ENCODE results near the gene MLLT1. TPM values are rescaled to one million over a fixed set of nuclear protein-coding genes. Genes with fewer than 3 reads are reported as not detected.
A peak's percentile ranks its signal among the peaks of the same experiment; 100 is the strongest.

MLLT1 gene
- total RNA-seq, 1 donor, result 4.4 TPM

GRCh38 chr19:6209680-6210079 is 70.1 kb downstream of the MLLT1 start:
- Histone ChIP-seq H3K4me3 (ENCODE audit: low read length) (no peak overlapping the region), H3K27me3 (ENCODE audit: insufficient read depth, low read length) (no peaks in the 10 kb centered on the region), H3K4me1 (ENCODE audit: insufficient read depth, low read length) (no peaks in the 10 kb centered on the region), H3K9me3 (ENCODE audit: low read depth, low read length) (no peaks in the 10 kb centered on the region)

- Histone ChIP-seq H3K4me3 (ENCODE audit: low read length) (no peak overlapping the region), H3K4me1 (ENCODE audit: insufficient read depth, low read length) (no peaks in the 10 kb centered on the region), H3K9me3 (ENCODE audit: low read depth, low read length) (no peaks in the 10 kb centered on the region), H3K27me3 (ENCODE audit: insufficient read depth, low read length) (no peaks in the 10 kb centered on the region)
These were observed 70.5 kb downstream of the MLLT1 start for GRCh38 chr19:6209233-6209632.

GRCh38 chr19:6204866-6205723 is 74.7 kb downstream of the MLLT1 start:
- no peaks in the 10 kb centered on the region for H3K9me3 ChIP-seq (ENCODE audit: low read depth, low read length)
- H3K4me1 ChIP-seq (ENCODE audit: insufficient read depth, low read length), result peaks cover 1% of the 10 kb centered on the region
- no peaks in the 10 kb centered on the region for H3K27me3 ChIP-seq (ENCODE audit: insufficient read depth, low read length)
- H3K4me3 ChIP-seq (ENCODE audit: low read length), result no peak overlapping the region

GRCh38 chr19:6204212-6204611 is 75.6 kb downstream of the MLLT1 start:
- no peaks in the 10 kb centered on the region for H3K9me3 ChIP-seq (ENCODE audit: low read depth, low read length)

GRCh38 chr19:6199240-6199994 is 80.4 kb downstream of the MLLT1 start:
- Histone ChIP-seq H3K4me1 (ENCODE audit: insufficient read depth, low read length) (peaks cover 18% of the 10 kb centered on the region), H3K9me3 (ENCODE audit: low read depth, low read length) (no peaks in the 10 kb centered on the region), H3K4me3 (ENCODE audit: low read length) (peak overlapping the region; percentile 55), H3K27me3 (ENCODE audit: insufficient read depth, low read length) (no peaks in the 10 kb centered on the region)

More at GRCh38 chr19:6204212-6204611, 75.6 kb downstream of the MLLT1 start:
- Histone ChIP-seq H3K27me3 (ENCODE audit: insufficient read depth, low read length) (no peaks in the 10 kb centered on the region), H3K4me1 (ENCODE audit: insufficient read depth, low read length) (peaks cover 6% of the 10 kb centered on the region), H3K4me3 (ENCODE audit: low read length) (no peak overlapping the region)

DNA sequence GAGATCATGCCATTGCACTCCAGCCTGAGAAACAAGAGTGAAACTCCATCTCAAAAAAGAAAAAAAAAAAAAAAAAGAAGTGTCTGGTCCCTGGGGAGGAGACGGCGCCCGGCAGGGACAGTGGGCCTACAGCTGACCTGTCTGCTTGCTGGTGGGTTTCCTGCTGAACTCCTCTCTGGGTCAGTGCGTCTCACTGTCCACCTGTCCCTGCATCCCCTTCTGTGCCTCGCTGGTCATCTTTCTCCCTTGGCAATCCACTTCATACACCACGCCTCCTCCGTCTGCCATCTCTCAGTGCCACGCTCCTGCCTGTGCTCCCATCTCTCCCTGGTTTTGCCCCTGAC is 80.9 kb downstream of the MLLT1 start:
- no peaks in the 10 kb centered on the region for H3K9me3 ChIP-seq (ENCODE audit: low read depth, low read length)

DNA sequence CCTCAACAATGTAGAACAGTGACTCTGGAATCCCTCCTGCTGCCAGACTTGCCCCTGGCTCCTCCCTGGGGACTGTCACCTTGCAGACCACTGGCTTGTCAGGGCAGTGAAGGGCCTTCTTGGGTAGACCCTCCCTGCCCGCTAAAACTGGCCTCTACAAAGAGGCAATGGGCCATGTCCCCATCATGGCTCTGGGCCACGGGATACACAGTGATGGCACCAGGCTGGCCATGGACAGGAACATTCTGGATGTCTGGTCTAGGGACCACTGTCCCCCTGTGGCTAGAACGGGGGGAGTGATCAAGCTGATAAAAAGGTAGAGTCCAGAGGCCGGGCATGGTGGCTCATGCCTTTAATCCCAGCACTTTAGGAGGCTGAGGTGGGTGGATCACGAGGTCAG is 83.4 kb downstream of the MLLT1 start:
- Histone ChIP-seq H3K4me1 (ENCODE audit: insufficient read depth, low read length) (peaks cover 18% of the 10 kb centered on the region), H3K27me3 (ENCODE audit: insufficient read depth, low read length) (no peaks in the 10 kb centered on the region), H3K9me3 (ENCODE audit: low read depth, low read length) (no peaks in the 10 kb centered on the region), H3K4me3 (ENCODE audit: low read length) (no peak overlapping the region)

More for the DNA sequence above, 80.9 kb downstream of the MLLT1 start:
- no peaks in the 10 kb centered on the region for H3K27me3 ChIP-seq (ENCODE audit: insufficient read depth, low read length)
- H3K4me1 ChIP-seq (ENCODE audit: insufficient read depth, low read length), result peaks cover 18% of the 10 kb centered on the region
- peak overlapping the region; percentile 55 for H3K4me3 ChIP-seq (ENCODE audit: low read length)

DNA sequence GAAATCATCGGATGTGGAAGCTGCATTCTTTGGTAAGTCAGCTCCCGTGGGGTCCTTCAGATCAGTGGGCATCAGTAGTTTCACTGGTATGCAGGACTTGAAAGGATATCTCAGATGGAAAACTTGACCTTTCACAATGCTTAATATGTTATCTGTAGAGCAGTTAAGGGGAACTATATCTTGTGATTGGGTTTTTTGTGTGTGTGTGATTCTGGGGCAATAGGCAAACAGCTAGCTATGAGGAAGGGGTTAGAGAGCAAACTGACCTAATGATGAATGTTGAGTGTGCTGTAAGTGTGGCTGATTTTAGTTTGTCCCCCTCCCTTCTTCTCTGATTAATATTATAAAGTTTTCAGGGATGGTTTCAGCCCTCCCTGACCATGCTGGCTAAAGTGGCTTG is 91.0 kb downstream of the MLLT1 start:
- Histone ChIP-seq H3K9me3 (ENCODE audit: low read depth, low read length) (no peaks in the 10 kb centered on the region), H3K4me1 (ENCODE audit: insufficient read depth, low read length) (no peaks in the 10 kb centered on the region), H3K27me3 (ENCODE audit: insufficient read depth, low read length) (no peaks in the 10 kb centered on the region), H3K4me3 (ENCODE audit: low read length) (no peak overlapping the region)

DNA sequence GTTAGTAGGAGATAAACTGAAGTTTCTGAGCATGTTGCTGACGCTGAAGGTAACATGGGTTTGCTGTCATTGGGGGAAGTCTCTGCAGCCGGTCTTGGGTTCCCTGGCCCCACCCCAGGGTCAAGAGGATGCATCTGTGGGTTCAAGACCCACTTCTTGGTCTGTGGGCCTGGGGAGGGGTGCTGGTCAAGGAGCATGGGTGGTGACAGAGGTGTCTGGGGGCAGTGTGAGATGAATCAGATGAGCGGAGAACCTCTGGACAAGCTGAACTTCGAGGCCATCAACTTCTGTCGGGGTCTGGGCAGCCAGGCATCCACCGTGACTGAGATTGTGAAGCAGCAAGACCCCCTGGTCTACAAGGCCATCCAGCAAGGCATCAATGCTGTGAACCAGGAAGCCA is 92.4 kb downstream of the MLLT1 start:
- no peaks in the 10 kb centered on the region for H3K4me1 ChIP-seq (ENCODE audit: insufficient read depth, low read length)
- no peak overlapping the region for H3K4me3 ChIP-seq (ENCODE audit: low read length)
- peaks cover 3% of the 10 kb centered on the region for H3K27me3 ChIP-seq (ENCODE audit: insufficient read depth, low read length)
- H3K9me3 ChIP-seq (ENCODE audit: low read depth, low read length), result no peaks in the 10 kb centered on the region

DNA sequence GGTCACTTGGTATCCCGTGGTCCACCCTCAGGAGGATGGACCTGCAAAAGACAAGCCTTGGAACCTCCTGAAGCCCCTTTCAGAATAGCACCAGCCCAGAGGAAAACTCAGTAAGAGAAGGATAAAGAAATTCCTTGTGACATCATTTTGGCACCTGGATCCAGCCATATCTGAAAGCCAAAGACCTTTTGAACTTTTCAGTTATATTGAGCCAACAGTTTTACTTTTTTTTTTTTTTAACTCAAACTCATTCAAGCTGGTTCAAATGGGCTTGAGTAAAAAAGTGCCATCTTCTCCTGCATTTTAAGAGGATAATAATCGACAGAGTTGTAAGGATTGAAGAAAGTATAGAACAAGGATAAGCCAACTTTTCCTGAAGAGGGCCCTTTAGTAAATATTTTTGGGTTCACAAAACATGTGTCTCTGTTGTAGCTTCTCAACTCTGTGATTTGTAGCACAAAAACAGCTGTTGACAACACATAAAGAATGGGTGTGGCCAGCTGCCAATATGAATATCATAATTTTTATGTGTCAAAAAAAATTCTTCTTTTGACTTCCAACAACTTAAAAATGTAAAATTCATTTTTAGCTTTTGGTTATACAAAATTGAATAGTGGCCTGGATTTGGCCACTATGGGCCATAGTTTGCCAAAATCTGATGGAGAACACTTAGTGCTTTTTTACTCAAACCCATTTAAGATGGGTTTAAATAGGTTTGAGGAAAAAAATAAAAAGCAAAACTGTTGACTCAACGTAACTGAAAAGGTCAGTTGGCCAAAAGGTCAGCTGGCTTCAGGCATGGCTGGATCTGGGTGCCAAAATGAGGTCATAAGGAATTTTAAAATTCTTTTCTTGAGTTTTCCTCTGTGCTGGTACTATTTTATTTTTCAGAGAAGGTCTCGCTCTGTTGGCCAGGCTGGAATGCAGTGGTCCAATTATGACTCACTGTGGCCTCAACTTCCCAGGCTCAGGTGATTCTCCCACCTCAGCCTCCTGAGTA is 93.6 kb downstream of the MLLT1 start:
- Histone ChIP-seq H3K27me3 (ENCODE audit: insufficient read depth, low read length) (peaks cover 5% of the 10 kb centered on the region), H3K4me3 (ENCODE audit: low read length) (no peak overlapping the region), H3K4me1 (ENCODE audit: insufficient read depth, low read length) (no peaks in the 10 kb centered on the region), H3K9me3 (ENCODE audit: low read depth, low read length) (no peaks in the 10 kb centered on the region)

DNA sequence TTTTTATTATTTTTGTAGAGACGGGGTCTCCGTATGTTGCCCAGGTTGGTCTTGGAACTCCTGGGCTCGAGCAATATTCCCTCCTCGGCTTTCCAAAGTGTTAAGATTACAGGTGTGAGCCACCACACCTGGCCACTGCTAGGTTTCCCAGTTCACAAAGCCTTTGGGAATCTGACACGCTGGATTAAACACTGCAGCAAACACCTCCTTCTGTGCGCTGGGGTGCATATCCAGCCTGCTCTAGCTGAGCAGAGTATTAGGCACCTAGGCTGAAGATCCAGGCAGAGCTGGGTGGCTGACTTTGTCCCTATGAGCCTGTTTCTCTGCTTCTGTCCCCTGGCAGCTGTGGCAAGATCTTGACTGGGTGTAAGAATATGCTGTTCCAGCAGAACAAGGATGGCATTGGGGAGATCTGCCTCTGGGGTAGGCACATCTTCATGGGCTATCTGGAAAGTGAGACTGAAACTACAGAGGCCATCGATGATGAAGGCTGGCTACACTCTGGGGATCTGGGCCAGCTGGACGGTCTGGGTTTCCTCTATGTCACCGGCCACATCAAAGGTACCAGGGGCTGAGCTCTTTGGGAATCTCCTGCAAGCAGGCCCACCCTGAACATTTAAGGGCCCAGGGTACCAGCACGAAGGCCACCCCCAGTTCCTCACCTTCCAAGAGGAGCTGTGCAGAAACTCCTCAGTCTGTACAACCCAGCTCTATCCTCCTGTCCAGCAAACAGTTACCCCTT is 94.5 kb downstream of the MLLT1 start:
- Histone ChIP-seq H3K4me1 (ENCODE audit: insufficient read depth, low read length) (no peaks in the 10 kb centered on the region), H3K27me3 (ENCODE audit: insufficient read depth, low read length) (peaks cover 5% of the 10 kb centered on the region), H3K4me3 (ENCODE audit: low read length) (no peak overlapping the region), H3K9me3 (ENCODE audit: low read depth, low read length) (no peaks in the 10 kb centered on the region)

DNA sequence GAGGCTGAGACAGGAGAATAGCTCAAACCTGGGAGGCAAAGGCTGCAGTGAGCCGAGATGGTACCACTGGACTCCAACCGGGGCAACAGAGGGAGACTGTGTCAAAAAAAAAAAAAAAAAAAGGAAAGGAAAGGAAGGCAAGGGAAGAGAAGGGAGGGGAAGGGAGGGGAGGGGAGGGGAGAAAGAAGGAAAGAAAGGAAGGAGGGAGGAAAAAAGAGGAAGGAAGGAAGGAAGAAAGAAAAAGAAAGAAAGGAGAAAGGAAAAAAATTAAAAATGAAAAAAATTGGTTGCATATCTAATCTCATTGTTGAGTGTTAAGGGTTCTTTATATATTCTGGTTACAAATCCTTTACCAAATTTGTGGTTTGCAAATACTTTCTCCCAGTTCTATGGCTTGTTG is 98.7 kb downstream of the MLLT1 start:
- Histone ChIP-seq H3K4me1 (ENCODE audit: insufficient read depth, low read length) (no peaks in the 10 kb centered on the region), H3K4me3 (ENCODE audit: low read length) (no peak overlapping the region)

GRCh38 chr19:6173190-6173589 is 106.6 kb downstream of the MLLT1 start:
- H3K9me3 ChIP-seq (ENCODE audit: low read depth, low read length), result no peaks in the 10 kb centered on the region
- no peak overlapping the region for H3K4me3 ChIP-seq (ENCODE audit: low read length)
- H3K27me3 ChIP-seq (ENCODE audit: insufficient read depth, low read length), result peaks cover 3% of the 10 kb centered on the region
- no peaks in the 10 kb centered on the region for H3K4me1 ChIP-seq (ENCODE audit: insufficient read depth, low read length)

More for the DNA sequence above, 98.7 kb downstream of the MLLT1 start:
- peaks cover 13% of the 10 kb centered on the region for H3K27me3 ChIP-seq (ENCODE audit: insufficient read depth, low read length)
- no peaks in the 10 kb centered on the region for H3K9me3 ChIP-seq (ENCODE audit: low read depth, low read length)
